Cardiac septum (tissue), 1 donor: ENCODE results near the gene WIZ. TPM values are rescaled to one million over a fixed set of nuclear protein-coding genes. Genes with fewer than 3 reads are reported as not detected.
"Not testable (repeated sequence)": the region's sequence is repeated elsewhere in the genome, so short reads cannot be mapped to it uniquely, and the experiment has no call there.

Experiments used
- DNase-seq: peaks from one replicate; pipeline ENCODE4 v3.0.0-alpha.2; 2020; ENCODE audit warnings: low spot score
- intact Hi-C: fragments of 100-400 bp; cut with DNase I; formaldehyde crosslinking; loops from one replicate; pipeline ENCODE4 v1.14.0; 2022
- total RNA-seq: library from RNA; stranded (reverse); fragmentation: NEBNext Ultra II Directional; extraction: Animal tissue kit (Norgen Biotek cat#: 25700); gene quantifications from one replicate; pipeline ENCODE4 v1.2.1, GENCODE V29; 2021
- donor health status: DM: no; HTN: no; CAD: no.

Gene WIZ
- total RNA-seq, 1 donor from 2014 or later: 21.6 TPM

- DNase-seq: no peak
- intact Hi-C loops: no loop called here
These were observed 52.5 kb downstream of the WIZ start for GRCh38 chr19:15397236-15397635.

- intact Hi-C loops: no loop called here
- no peak for DNase-seq
These were observed 53.3 kb downstream of the WIZ start for GRCh38 chr19:15396436-15396835.

GRCh38 chr19:15395251-15395650, 54.5 kb downstream of the WIZ start:
- intact Hi-C loops, DNase-seq: not testable (repeated sequence)

- intact Hi-C loops: no loop called here
These were observed 55.3 kb downstream of the WIZ start for GRCh38 chr19:15394426-15394825.

GRCh38 chr19:15393963-15394362, 55.8 kb downstream of the WIZ start:
- DNase-seq: no peak
- intact Hi-C loops: no loop called here

More at GRCh38 chr19:15394426-15394825, 55.3 kb downstream of the WIZ start:
- DNase-seq: no peak

GRCh38 chr19:15390814-15391213, 58.9 kb downstream of the WIZ start:
- intact Hi-C loops: no loop called here
- no peak for DNase-seq

- intact Hi-C loops: no loop called here
These were observed 67.9 kb downstream of the WIZ start for GRCh38 chr19:15381864-15382263.

GRCh38 chr19:15381429-15381828, 68.3 kb downstream of the WIZ start:
- DNase-seq: no peak
- intact Hi-C loops: no loop called here

More at GRCh38 chr19:15381864-15382263, 67.9 kb downstream of the WIZ start:
- no peak for DNase-seq

- DNase-seq: no peak
- intact Hi-C loops: loop anchor here (1.0 to 2.0 kb wide), 2 partner anchors 38 to 115 kb away; partner anchors contain the start of gene AKAP8L
These were observed 69.6 kb downstream of the WIZ start for GRCh38 chr19:15379999-15380647.

- intact Hi-C loops: loop anchor here (1.0 to 2.0 kb wide), 2 partner anchors 39 to 115 kb away; partner anchors contain the start of gene AKAP8L
- peak; percentile 99 for DNase-seq
These were observed 70.4 kb downstream of the WIZ start, which contains the start of gene AKAP8 for GRCh38 chr19:15379083-15379998. TSS of gene AKAP8 (minus strand) at chr19:15379787. CDS start at chr19:15379731, 56 bp downstream.

GRCh38 chr19:15378534-15379082, 71.1 kb downstream of the WIZ start:
- DNase-seq: no peak
- intact Hi-C loops: loop anchor here (1.0 to 2.0 kb wide), 2 partner anchors 40 to 114 kb away; partner anchors contain the start of gene AKAP8L

- DNase-seq: no peak
- intact Hi-C loops: loop anchor here (5.0 kb wide), 1 partner anchor 182 kb away; no protein-coding TSS in a partner anchor
These were observed 74.8 kb downstream of the WIZ start for GRCh38 chr19:15374796-15375440.

- no peak for DNase-seq
- intact Hi-C loops: loop anchor here (5.0 kb wide), 1 partner anchor 183 kb away; no protein-coding TSS in a partner anchor
These were observed 75.6 kb downstream of the WIZ start for GRCh38 chr19:15374105-15374651.

GRCh38 chr19:15373644-15374043, 76.1 kb downstream of the WIZ start:
- intact Hi-C loops: loop anchor here (5.0 kb wide), 1 partner anchor 184 kb away; no protein-coding TSS in a partner anchor
- no peak for DNase-seq

GRCh38 chr19:15372891-15373301, 76.9 kb downstream of the WIZ start:
- DNase-seq: no peak
- intact Hi-C loops: loop anchor here (5.0 kb wide), 1 partner anchor 184 kb away; no protein-coding TSS in a partner anchor

GRCh38 chr19:15372470-15372869, 77.3 kb downstream of the WIZ start:
- intact Hi-C loops: loop anchor here (5.0 kb wide), 1 partner anchor 185 kb away; no protein-coding TSS in a partner anchor
- DNase-seq: no peak

- intact Hi-C loops: loop anchor here (5.0 kb wide), 1 partner anchor 185 kb away; no protein-coding TSS in a partner anchor
- DNase-seq: no peak
These were observed 77.9 kb downstream of the WIZ start for GRCh38 chr19:15371786-15372380.

GRCh38 chr19:15371119-15371518, 78.6 kb downstream of the WIZ start:
- intact Hi-C loops: loop anchor here (5.0 kb wide), 1 partner anchor 186 kb away; no protein-coding TSS in a partner anchor
- no peak for DNase-seq
